Endothelial cell of umbilical vein (primary cell): ENCODE data around the gene PTPRK. TPM values are rescaled to one million over a fixed set of nuclear protein-coding genes. Genes with fewer than 3 reads are reported as not detected.

Source experiments
- BruUV-seq: library from RNA; stranded (reverse); fragments of 400-500 nt; replicated peaks from 2 replicates; lab custom pipeline; 2021; lab: Mats Ljungman, UMichigan
- CTCF ChIA-PET: fragments of 300-600, 350-600 bp; sonication (Branson Sonifier 250); formaldehyde crosslinking; loops from one replicate; lab custom pipeline; 2021; ENCODE audit warnings: antibody characterized with exemption, inconsistent platforms; lab: Charles Lee
- POLR2A ChIA-PET: fragments of 300-600, 350-600 bp; sonication (Branson Sonifier 250); formaldehyde crosslinking; loops from one replicate; lab custom pipeline; 2021; ENCODE audit warnings: antibody characterized with exemption, inconsistent platforms; lab: Charles Lee
- DNase-seq: peaks from one replicate; pipeline ENCODE4 v3.0.0-alpha.2; 2011; ENCODE audit warnings: low read depth, low spot score
- FAIRE-seq: peaks from 2 replicates; lab custom pipeline; 2011; peaks lifted over from hg19 to GRCh38; lab: Jason Lieb, UNC
- H2AFZ ChIP-seq: 2 replicates; pipeline ENCODE4 v1.6.0; 2012; ENCODE audit warnings: low read depth, low read length, control low read depth, inconsistent platforms
- H3K27ac ChIP-seq: 2 replicates; pipeline ENCODE4 v1.5.1; 2011; ENCODE audit warnings: low read depth, mild to moderate bottlenecking, control low read depth, low read length, moderate library complexity; ENCODE audit not compliant: insufficient read depth
- H3K27me3 ChIP-seq, 2 experiments: 2 replicates each; pipeline versions ENCODE4 v1.6.0 to v1.6.1; 2011; ENCODE audit warnings: low read length in 2 of 2, mixed read lengths in 1 of 2; ENCODE audit not compliant: control insufficient read depth in 2 of 2, insufficient read depth in 2 of 2
- H3K36me3 ChIP-seq, 2 experiments: 2 replicates in 1 of 2; 3 replicates in 1 of 2; pipeline ENCODE4 v1.5.1; 2011; ENCODE audit warnings: low read length in 2 of 2, mild to moderate bottlenecking in 1 of 2, moderate library complexity in 1 of 2; ENCODE audit not compliant: control insufficient read depth in 2 of 2, insufficient read depth in 2 of 2; ENCODE audit errors: extremely low read depth in 1 of 2
- H3K4me1 ChIP-seq: 3 replicates; pipeline ENCODE4 v1.5.1; 2011; ENCODE audit warnings: mild to moderate bottlenecking, low read length; ENCODE audit not compliant: control insufficient read depth, insufficient read depth; ENCODE audit errors: extremely low read depth
- H3K4me2 ChIP-seq: 2 replicates; pipeline ENCODE4 v1.6.1; 2011; ENCODE audit warnings: low read length, control low read depth, mixed read lengths; ENCODE audit not compliant: insufficient read depth
- H3K4me3 ChIP-seq, 3 experiments: fragments of 200-600 bp in 1 of 3; sonication (generic), shearing (Covaris generic) in 1 of 3; replicated peaks in 1 of 3; 2 replicates each; pipeline ENCODE4 v1.5.1; 2011 to 2016; ENCODE audit warnings: control low read depth in 3 of 3, low read length in 3 of 3, mild to moderate bottlenecking in 2 of 3, inconsistent platforms in 1 of 3, low read depth in 1 of 3, moderate library complexity in 1 of 3; ENCODE audit not compliant: insufficient read depth in 1 of 3
- H3K79me2 ChIP-seq: 2 replicates; pipeline ENCODE4 v1.6.0; 2012; ENCODE audit warnings: low read length, inconsistent platforms; ENCODE audit not compliant: control insufficient read depth, insufficient read depth
- H3K9ac ChIP-seq: replicated peaks from 2 replicates; pipeline ENCODE3; 2011; ENCODE audit warnings: low read length, control low read depth; ENCODE audit not compliant: insufficient read depth; ENCODE audit errors: extremely low read depth
- H3K9me1 ChIP-seq: replicated peaks from 3 replicates; pipeline ENCODE4 v1.6.0; 2011; ENCODE audit warnings: mild to moderate bottlenecking, low read length; ENCODE audit not compliant: control insufficient read depth, insufficient read depth; ENCODE audit errors: extremely low read depth
- H3K9me3 ChIP-seq: replicated peaks from 2 replicates; pipeline ENCODE4 v1.5.1; 2012; ENCODE audit warnings: low read length, inconsistent platforms; ENCODE audit not compliant: control insufficient read depth, insufficient read depth
- H4K20me1 ChIP-seq: replicated peaks from 2 replicates; pipeline ENCODE3; 2011; ENCODE audit warnings: mild to moderate bottlenecking, low read length; ENCODE audit not compliant: control insufficient read depth, insufficient read depth; ENCODE audit errors: extremely low read depth
- EZH2 ChIP-seq: IDR thresholded peaks from 2 replicates; pipeline ENCODE4 v1.6.1; 2012; ENCODE audit warnings: borderline replicate concordance, low read depth, mild to moderate bottlenecking, moderate library complexity, low read length, inconsistent platforms; ENCODE audit not compliant: severe bottlenecking
- FOS ChIP-seq: IDR thresholded peaks from 2 replicates; pipeline ENCODE4 v1.6.1; 2011; ENCODE audit warnings: mild to moderate bottlenecking, low read length, moderate library complexity, borderline replicate concordance; ENCODE audit not compliant: insufficient read depth
- GATA2 ChIP-seq: IDR thresholded peaks from 2 replicates; pipeline ENCODE4 v1.7.0; 2011; ENCODE audit warnings: low read depth, mild to moderate bottlenecking, moderate library complexity, mixed read lengths, low read length; ENCODE audit not compliant: insufficient read length, insufficient read depth
- JUN ChIP-seq: IDR thresholded peaks from 2 replicates; pipeline ENCODE4 v1.6.1; 2011; ENCODE audit warnings: borderline replicate concordance, low read depth; ENCODE audit not compliant: insufficient read length, insufficient read depth
- MAX ChIP-seq: IDR thresholded peaks from 2 replicates; pipeline ENCODE4 v1.6.1; 2011; ENCODE audit not compliant: insufficient read depth, insufficient read length
- MYC ChIP-seq: IDR thresholded peaks from one replicate; pipeline ENCODE4 v1.6.1; 2011; ENCODE audit warnings: mild to moderate bottlenecking, low read depth, low read length
- POLR2A ChIP-seq: IDR thresholded peaks from 2 replicates; pipeline ENCODE4 v1.6.1; 2012; ENCODE audit warnings: low read depth, mild to moderate bottlenecking, control low read depth, low read length
- POLR2AphosphoS5 ChIP-seq: IDR thresholded peaks from 2 replicates; pipeline ENCODE4 v1.6.1; 2012; ENCODE audit warnings: low read depth, mild to moderate bottlenecking, control low read depth, low read length, moderate library complexity; ENCODE audit not compliant: insufficient read depth
- dilution Hi-C: fragments of 300-500 bp; cut with MboI; formaldehyde crosslinking; loops from one replicate; pipeline ENCODE4 v1.15.0; 2019; ENCODE audit warnings: low sequenced_read_pairs; ENCODE audit not compliant: extremely low pct_ligation_motif_present
- intact Hi-C: fragments of 100-400 bp; cut with micrococcal nuclease; formaldehyde crosslinking; loops from one replicate; pipeline ENCODE4 v1.10.0; 2022
- polyA plus RNA-seq, 4 experiments: library from polyadenylated mRNA; depleted of rRNA in 3 of 4; stranded (reverse) in 3 of 4; unstranded in 1 of 4; fragments of >200 nt; gene quantifications; 2 replicates each; pipeline versions ENCODE4 v1.2.1 to v1.2.3, GENCODE V29; 2011 to 2012; ENCODE audit warnings: missing spikeins in 1 of 4
- total RNA-seq: library from RNA; stranded (reverse); gene quantifications from 2 replicates; pipeline ENCODE4 v1.2.3, GENCODE V29; 2021
- TF ChIP-seq, protein P1 (sequence below), 2 donors: IDR thresholded peaks; 1 replicate in 1 of 2; 2 replicates in 1 of 2; pipeline ENCODE4 v1.5.1; 2011; ENCODE audit warnings: low read length in 2 of 2, mild to moderate bottlenecking in 2 of 2, moderate library complexity in 2 of 2, control low read depth in 1 of 2, inconsistent platforms in 1 of 2, low read depth in 1 of 2; ENCODE audit not compliant: insufficient read depth in 1 of 2; ENCODE audit errors: extremely low read depth in 1 of 2

PTPRK gene
- total and polyA plus RNA-seq, 2 donors (not counting 3 experiments of a cell fraction or from before 2014, with no cell fraction given): 15.2 to 74.0 TPM

DNA sequence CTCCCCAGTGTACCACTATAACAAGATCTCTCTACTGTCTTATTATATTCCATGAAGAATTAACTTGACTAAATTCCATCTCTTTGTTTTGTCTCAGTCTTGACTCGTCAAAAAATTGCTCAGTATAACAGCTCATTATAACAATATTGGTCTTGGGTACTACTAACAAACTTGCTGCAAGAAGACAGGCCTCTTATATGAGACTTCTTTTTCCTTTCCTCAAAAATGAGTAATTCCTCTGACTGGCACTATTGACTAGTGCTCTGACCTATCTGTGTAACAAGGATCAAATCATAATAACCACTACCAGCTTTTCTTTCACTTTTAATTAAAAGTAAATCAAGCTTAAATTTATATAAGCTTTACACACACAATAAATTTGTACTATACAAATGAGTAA is 528.3 kb downstream of the PTPRK start:
- CTCF ChIA-PET: interaction anchor here (0.6 kb wide), 1 partner anchor 136 kb away, joined by 3 read pairs; no protein-coding TSS in a partner anchor
- Histone ChIP-seq H3K9ac (no peak overlapping the region), H4K20me1 (no peaks in the 10 kb centered on the region), H3K27me3 (no peaks in the 10 kb centered on the region), H3K4me1 (no peaks in the 10 kb centered on the region), H3K4me2 (no peak overlapping the region), H3K9me3 (no peaks in the 10 kb centered on the region), H3K9me1 (no peaks in the 10 kb centered on the region), H2AFZ (no peak overlapping the region), H3K79me2 (no peaks in the 10 kb centered on the region), H3K36me3 (no peaks in the 10 kb centered on the region), H3K4me3 (no peak overlapping the region), H3K27ac (no peak overlapping the region)
- POLR2A ChIA-PET: no interaction called here
- no peak for TF ChIP-seq EZH2
- TF ChIP-seq POLR2A: no peak
- no peak for TF ChIP-seq MYC
- no peak for TF ChIP-seq GATA2
- TF ChIP-seq FOS: no peak
- no peak for TF ChIP-seq JUN
- TF ChIP-seq, protein P1, sequence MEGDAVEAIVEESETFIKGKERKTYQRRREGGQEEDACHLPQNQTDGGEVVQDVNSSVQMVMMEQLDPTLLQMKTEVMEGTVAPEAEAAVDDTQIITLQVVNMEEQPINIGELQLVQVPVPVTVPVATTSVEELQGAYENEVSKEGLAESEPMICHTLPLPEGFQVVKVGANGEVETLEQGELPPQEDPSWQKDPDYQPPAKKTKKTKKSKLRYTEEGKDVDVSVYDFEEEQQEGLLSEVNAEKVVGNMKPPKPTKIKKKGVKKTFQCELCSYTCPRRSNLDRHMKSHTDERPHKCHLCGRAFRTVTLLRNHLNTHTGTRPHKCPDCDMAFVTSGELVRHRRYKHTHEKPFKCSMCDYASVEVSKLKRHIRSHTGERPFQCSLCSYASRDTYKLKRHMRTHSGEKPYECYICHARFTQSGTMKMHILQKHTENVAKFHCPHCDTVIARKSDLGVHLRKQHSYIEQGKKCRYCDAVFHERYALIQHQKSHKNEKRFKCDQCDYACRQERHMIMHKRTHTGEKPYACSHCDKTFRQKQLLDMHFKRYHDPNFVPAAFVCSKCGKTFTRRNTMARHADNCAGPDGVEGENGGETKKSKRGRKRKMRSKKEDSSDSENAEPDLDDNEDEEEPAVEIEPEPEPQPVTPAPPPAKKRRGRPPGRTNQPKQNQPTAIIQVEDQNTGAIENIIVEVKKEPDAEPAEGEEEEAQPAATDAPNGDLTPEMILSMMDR (IDR thresholded peaks at IDR 0.05; ENCODE audit: extremely low read depth in 1 of 2, insufficient read depth in 1 of 2, low read depth in 1 of 2, low read length in 2 of 2): no peak
- dilution Hi-C loops (no loop called here), intact Hi-C loops (no loop called here)
- DNase-seq (no peak), FAIRE-seq (no peak)
- BruUV-seq: no TSS peak

DNA sequence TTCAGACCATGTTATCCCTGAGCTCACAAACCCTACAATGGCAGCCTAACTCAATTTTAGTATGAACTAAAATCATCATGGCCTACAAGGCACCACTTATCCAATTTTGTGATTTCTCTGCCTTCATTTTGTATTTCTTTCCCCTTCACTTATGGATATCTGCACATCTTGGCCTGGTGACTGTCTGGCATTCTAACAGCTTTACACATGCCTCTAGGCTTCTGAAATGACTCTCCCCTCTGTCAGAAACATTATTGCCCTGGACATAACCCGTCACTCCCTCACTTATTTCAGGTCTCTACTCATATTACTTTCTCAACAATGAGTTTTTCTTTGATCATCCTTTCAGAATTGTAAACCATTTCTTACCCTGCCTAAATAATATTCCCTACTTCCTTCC is 530.3 kb downstream of the PTPRK start:
- DNase-seq (no peak), FAIRE-seq (no peak)
- Histone ChIP-seq H3K36me3 (no peaks in the 10 kb centered on the region), H3K9ac (no peak overlapping the region), H2AFZ (no peak overlapping the region), H3K9me1 (no peaks in the 10 kb centered on the region), H3K27me3 (no peaks in the 10 kb centered on the region), H3K79me2 (no peaks in the 10 kb centered on the region), H3K4me1 (no peaks in the 10 kb centered on the region), H3K4me3 (no peak overlapping the region), H4K20me1 (no peaks in the 10 kb centered on the region), H3K9me3 (no peaks in the 10 kb centered on the region), H3K4me2 (no peak overlapping the region), H3K27ac (no peak overlapping the region)
- TF ChIP-seq GATA2 (no peak), MAX (no peak), MYC (no peak), EZH2 (no peak), JUN (no peak), POLR2A (no peak), FOS (no peak), POLR2AphosphoS5 (no peak)
- TF ChIP-seq, protein P1 (IDR thresholded peaks at IDR 0.05; ENCODE audit: extremely low read depth in 1 of 2, insufficient read depth in 1 of 2, low read depth in 1 of 2, low read length in 2 of 2): no peak
- dilution Hi-C loops (no loop called here), intact Hi-C loops (no loop called here)
- BruUV-seq: no TSS peak
- POLR2A ChIA-PET: interaction anchor here (0.7 kb wide), 1 partner anchor 15 kb away, joined by 5 read pairs; no protein-coding TSS in a partner anchor
- CTCF ChIA-PET: interaction anchor here (1.1 kb wide), 1 partner anchor 741 kb away, joined by 3 read pairs; no protein-coding TSS in a partner anchor
